Measurements from ENCODE around the gene DTNBP1. TPM values are rescaled to one million over a fixed set of nuclear protein-coding genes. Genes with fewer than 3 reads are reported as not detected.
A peak's percentile ranks its signal among the peaks of the same experiment; 100 is the strongest.

DTNBP1 gene
- total and polyA plus RNA-seq, 11 donors, result 7.0 to 38.4 (median 18.5) TPM

DNA sequence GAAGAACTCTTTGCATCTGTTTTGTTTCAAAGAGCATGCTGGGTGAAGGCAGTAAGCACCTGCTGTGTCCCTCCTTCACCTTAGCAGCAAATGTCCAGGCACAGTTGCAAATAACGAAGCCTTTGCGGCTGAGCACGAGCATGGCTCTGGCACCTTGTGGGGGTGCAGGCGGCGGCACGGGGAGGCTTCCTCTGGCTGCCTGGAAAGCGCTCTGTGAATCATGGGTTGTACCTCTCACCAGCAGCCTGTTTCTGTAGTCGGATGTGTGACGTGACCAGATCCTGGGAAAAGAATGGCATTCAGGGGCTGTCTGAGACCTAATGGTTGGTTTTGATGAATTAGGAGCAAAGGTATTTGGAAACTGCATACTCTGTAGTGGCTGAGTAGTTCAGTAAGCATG, 144.8 kb downstream of the DTNBP1 start:
- Histone ChIP-seq H3K4me1 (peaks cover 0 to 22% (median 4%) of the 10 kb centered on the region in 12 donors), H3K4me3 (no peak overlapping the region), H3K27ac (no peak overlapping the region), H3K36me3 (peaks cover 0 to 96% (median 79%) of the 10 kb centered on the region in 9 donors), H3K27me3 (no peaks in the 10 kb centered on the region), H3K9me3 (no peaks in the 10 kb centered on the region)
- TF ChIP-seq POLR2A (IDR thresholded peaks at IDR 0.05), result no peak
- no peak for TF ChIP-seq CTCF (IDR thresholded peaks at IDR 0.05)
- ATAC-seq (no peak), DNase-seq (no peak)
- intact Hi-C loops (cut with DNase I), result loop anchor here in 3 of 10 donors (2.0 to 5.0 kb wide), 2 partner anchors 104 to 107 kb away; no protein-coding TSS in a partner anchor
- 92 to 97% (median 96%) methylated on average over 9 of the region's 9 CpGs for WGBS, 4 donors

DNA sequence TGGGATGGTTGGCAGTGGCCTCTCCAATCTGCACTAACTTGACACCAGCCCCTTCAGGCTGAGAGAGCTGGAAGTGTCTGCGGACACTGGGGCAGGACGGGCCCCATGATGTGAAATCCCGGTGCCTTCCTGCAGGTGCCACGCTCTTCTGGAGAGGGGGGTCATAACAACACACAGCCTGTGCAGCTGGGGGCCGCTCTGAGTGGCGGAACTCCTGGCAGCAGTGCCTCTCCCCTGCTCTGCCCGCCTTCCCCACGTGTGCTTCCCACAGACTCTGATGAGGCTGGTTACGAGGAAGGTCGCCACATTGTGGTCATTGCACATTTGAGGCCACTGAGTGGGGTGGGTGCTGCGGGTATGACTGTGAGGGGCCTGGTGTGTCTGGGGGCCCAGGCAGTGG, 145.2 kb downstream of the DTNBP1 start:
- Histone ChIP-seq H3K36me3 (peaks cover 0 to 96% (median 79%) of the 10 kb centered on the region in 9 donors), H3K4me3 (no peak overlapping the region), H3K27me3 (no peaks in the 10 kb centered on the region), H3K9me3 (no peaks in the 10 kb centered on the region), H3K27ac (no peak overlapping the region), H3K4me1 (peaks cover 0 to 24% (median 4%) of the 10 kb centered on the region in 12 donors)
- intact Hi-C loops (cut with DNase I), result loop anchor here in 2 of 10 donors (5.0 kb wide), 1 partner anchor 105 kb away; no protein-coding TSS in a partner anchor
- no peak for ATAC-seq
- 95 to 97% (median 96%) methylated on average over 9 to 11 of the region's 11 CpGs for WGBS, 4 donors
- TF ChIP-seq CTCF (IDR thresholded peaks at IDR 0.05) (no peak), POLR2A (IDR thresholded peaks at IDR 0.05) (no peak)
- DNase-seq, result no peak

DNA sequence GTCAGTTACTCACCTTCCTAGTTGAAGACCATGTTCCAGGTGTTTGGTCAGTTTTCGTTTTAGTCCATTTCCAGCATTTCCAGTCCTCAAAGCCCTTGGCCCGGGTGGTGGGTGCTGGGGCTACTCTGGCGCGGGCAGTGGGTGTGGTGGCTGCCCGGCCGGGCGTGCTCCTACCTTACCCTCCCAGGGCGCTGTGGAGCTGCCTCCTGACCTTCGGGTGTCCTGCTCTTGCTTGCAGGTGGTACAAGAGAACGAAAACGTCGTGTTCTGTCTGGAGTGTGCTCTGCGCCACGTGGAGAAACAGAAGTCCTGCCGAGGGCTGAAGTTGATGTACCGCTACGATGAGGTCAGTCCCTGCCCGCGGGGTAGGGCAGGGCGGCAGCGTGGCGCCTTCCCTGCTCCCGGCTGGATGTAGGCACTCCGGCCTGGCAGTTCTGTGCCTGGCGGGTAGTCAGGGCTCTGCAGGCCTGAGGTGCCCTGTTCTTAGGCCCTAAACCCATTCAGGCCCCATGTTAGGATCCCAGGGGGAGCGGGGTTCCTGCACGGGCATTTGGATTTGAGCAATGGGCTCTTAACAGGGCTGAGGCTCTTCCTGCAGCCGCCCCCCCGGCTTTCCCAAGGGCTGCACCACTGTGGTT, 145.8 kb downstream of the DTNBP1 start:
- Histone ChIP-seq H3K27ac (no peak overlapping the region), H3K36me3 (peaks cover 0 to 96% (median 79%) of the 10 kb centered on the region in 9 donors), H3K4me3 (no peak overlapping the region), H3K4me1 (peaks cover 0 to 29% (median 3%) of the 10 kb centered on the region in 12 donors), H3K9me3 (no peaks in the 10 kb centered on the region), H3K27me3 (no peaks in the 10 kb centered on the region)
- intact Hi-C loops (cut with DNase I), result loop anchor here in 2 of 10 donors (5.0 kb wide), 1 partner anchor 105 kb away; no protein-coding TSS in a partner anchor
- DNase-seq (no peak), ATAC-seq (no peak)
- TF ChIP-seq POLR2A (IDR thresholded peaks at IDR 0.05) (no peak), CTCF (IDR thresholded peaks at IDR 0.05) (no peak)
- WGBS, 4 donors, result 95 to 97% (median 96%) methylated on average over 29 of the region's 29 CpGs

DNA sequence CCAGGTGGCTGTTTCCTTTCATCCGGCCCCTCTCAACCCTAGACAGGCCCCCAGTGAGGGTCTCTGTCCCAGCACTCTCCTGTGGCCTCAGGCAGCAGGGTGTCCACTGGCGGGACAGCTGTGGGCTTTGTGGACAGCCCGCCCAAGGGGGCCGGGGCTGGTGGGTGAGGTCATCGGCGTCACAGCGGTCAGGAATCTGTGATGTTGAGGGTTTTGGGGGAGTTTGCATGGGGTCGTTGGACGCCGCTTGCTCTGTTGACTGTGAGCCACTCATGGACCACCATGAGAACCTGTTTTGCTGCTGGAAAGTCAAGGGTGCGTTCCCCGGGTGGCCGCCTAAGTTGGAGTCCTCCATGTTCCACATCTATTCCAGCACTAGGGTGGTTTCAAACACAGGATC, 146.4 kb downstream of the DTNBP1 start:
- peaks cover 0 to 96% (median 76%) of the 10 kb centered on the region in 9 donors for H3K36me3 ChIP-seq
- TF ChIP-seq CTCF (IDR thresholded peaks at IDR 0.05) (no peak), POLR2A (IDR thresholded peaks at IDR 0.05) (no peak)
- DNase-seq (no peak), ATAC-seq (no peak)
- 96 to 98% (median 97%) methylated on average over 13 of the region's 13 CpGs for WGBS, 4 donors
- no peak overlapping the region for H3K4me3 ChIP-seq
- no peaks in the 10 kb centered on the region for H3K27me3 ChIP-seq
- H3K27ac ChIP-seq, result peak overlapping the region in 8 of 12 donors; percentile 8 to 73 (median 34)
- H3K4me1 ChIP-seq, result peaks cover 0 to 36% (median 7%) of the 10 kb centered on the region in 12 donors
- intact Hi-C loops (cut with DNase I), result loop anchor here in 2 of 10 donors (5.0 kb wide), 1 partner anchor 106 kb away; no protein-coding TSS in a partner anchor
- H3K9me3 ChIP-seq, result no peaks in the 10 kb centered on the region
